Endodermal cell (in vitro differentiated cells): ENCODE measurements around the gene CABP4. TPM values are rescaled to one million over a fixed set of nuclear protein-coding genes. Genes with fewer than 3 reads are reported as not detected.

Source experiments
- DNase-seq: peaks from one replicate; pipeline ENCODE4 v3.0.0-alpha.2; 2017
- H3K27ac ChIP-seq: 2 replicates; pipeline ENCODE4 v1.5.1; 2013; ENCODE audit warnings: mild to moderate bottlenecking, low read depth, low read length, moderate library complexity
- H3K27me3 ChIP-seq: 2 replicates; pipeline ENCODE4 v1.6.1; 2013; ENCODE audit warnings: mild to moderate bottlenecking, low read length, moderate library complexity; ENCODE audit not compliant: insufficient read depth, control insufficient read depth, poor library complexity, severe bottlenecking
- H3K36me3 ChIP-seq: 2 replicates; pipeline ENCODE4 v1.7.0; 2013; ENCODE audit warnings: mild to moderate bottlenecking, low read length, moderate library complexity; ENCODE audit not compliant: control insufficient read depth, insufficient read depth
- H3K4me1 ChIP-seq: one replicate; pipeline ENCODE4 v1.7.0; 2013; ENCODE audit warnings: low read length; ENCODE audit not compliant: control insufficient read depth, insufficient read depth
- H3K4me3 ChIP-seq: 2 replicates; pipeline ENCODE4 v1.5.1; 2013; ENCODE audit warnings: mild to moderate bottlenecking, low read length, moderate library complexity
- H3K9ac ChIP-seq: 2 replicates; pipeline ENCODE4 v1.6.1; 2013; ENCODE audit warnings: mild to moderate bottlenecking, low read length, moderate library complexity; ENCODE audit not compliant: poor library complexity, severe bottlenecking; ENCODE audit errors: extremely low read depth
- H3K9me3 ChIP-seq: 2 replicates; pipeline ENCODE4 v1.6.1; 2013; ENCODE audit warnings: mild to moderate bottlenecking, low read length, moderate library complexity; ENCODE audit not compliant: control insufficient read depth
- H3K27ac Mint-ChIP-seq: 2 replicates; pipeline ENCODE4 v1.8.0; 2020; ENCODE audit warnings: mixed read lengths
- H3K27me3 Mint-ChIP-seq: 2 replicates; pipeline ENCODE4 v1.8.0; 2021; ENCODE audit warnings: mild to moderate bottlenecking, mixed read lengths; ENCODE audit not compliant: insufficient read depth
- H3K36me3 Mint-ChIP-seq: 2 replicates; pipeline ENCODE4 v1.8.0; 2020; ENCODE audit warnings: low read depth, mixed read lengths
- H3K4me1 Mint-ChIP-seq: 2 replicates; pipeline ENCODE4 v1.8.0; 2020; ENCODE audit warnings: mixed read lengths
- H3K4me3 Mint-ChIP-seq: 2 replicates; pipeline ENCODE4 v1.8.0; 2020; ENCODE audit warnings: mild to moderate bottlenecking, moderate library complexity, mixed read lengths
- H3K9me3 Mint-ChIP-seq: 2 replicates; pipeline ENCODE4 v1.8.0; 2020; ENCODE audit warnings: mild to moderate bottlenecking, mixed read lengths
- CTCF ChIP-seq: fragments of 200-600 bp; sonication (generic); conservative IDR thresholded peaks from 2 replicates; pipeline ENCODE4 v1.5.0; 2021; ENCODE audit warnings: antibody characterized with exemption, mild to moderate bottlenecking
- WGBS, 2 experiments: methylation state at CpG; one replicate each; pipeline versions ENCODE4 v1.1.5 to v1.1.7; 2013; ENCODE audit warnings: missing lambda C conversion rate in 2 of 2, mixed read lengths in 1 of 2; ENCODE audit not compliant: insufficient coverage in 1 of 2, insufficient read length in 1 of 2; 5-methylcytosine and 5-hydroxymethylcytosine counted together
- total RNA-seq, 2 donors: library from RNA; stranded (reverse); fragmentation: NEBNext Ultra II Directional in 1 of 2; extraction: Animal tissue kit (Norgen Biotek cat#: 25700) in 1 of 2; gene quantifications; 2 replicates in 1 of 2; 3 replicates in 1 of 2; pipeline ENCODE4 v1.2.1, GENCODE V29; 2021

The CABP4 gene
- total RNA-seq, 2 donors from 2014 or later, result not detected

GRCh38 chr11:67496113-67496512 is 41.0 kb downstream of the CABP4 start:
- Histone ChIP-seq H3K4me3 (no peak overlapping the region), H3K27ac (no peak overlapping the region), H3K27me3 (no peaks in the 10 kb centered on the region), H3K36me3 (peaks cover 17% of the 10 kb centered on the region), H3K4me1 (no peaks in the 10 kb centered on the region), H3K9ac (no peak overlapping the region), H3K9me3 (no peaks in the 10 kb centered on the region)
- Mint-ChIP-seq H3K27me3 (no peaks in the 10 kb centered on the region), H3K4me3 (no peak overlapping the region), H3K36me3 (peaks cover 30% of the 10 kb centered on the region), H3K27ac (no peak overlapping the region), H3K4me1 (no peaks in the 10 kb centered on the region), H3K9me3 (no peaks in the 10 kb centered on the region)
- DNase-seq, result no peak
- 95 to 96% methylated on average over 6 to 12 of the region's 12 CpGs for whole genome bisulfite sequencing, 2 experiments
- TF ChIP-seq CTCF, result no peak

DNA sequence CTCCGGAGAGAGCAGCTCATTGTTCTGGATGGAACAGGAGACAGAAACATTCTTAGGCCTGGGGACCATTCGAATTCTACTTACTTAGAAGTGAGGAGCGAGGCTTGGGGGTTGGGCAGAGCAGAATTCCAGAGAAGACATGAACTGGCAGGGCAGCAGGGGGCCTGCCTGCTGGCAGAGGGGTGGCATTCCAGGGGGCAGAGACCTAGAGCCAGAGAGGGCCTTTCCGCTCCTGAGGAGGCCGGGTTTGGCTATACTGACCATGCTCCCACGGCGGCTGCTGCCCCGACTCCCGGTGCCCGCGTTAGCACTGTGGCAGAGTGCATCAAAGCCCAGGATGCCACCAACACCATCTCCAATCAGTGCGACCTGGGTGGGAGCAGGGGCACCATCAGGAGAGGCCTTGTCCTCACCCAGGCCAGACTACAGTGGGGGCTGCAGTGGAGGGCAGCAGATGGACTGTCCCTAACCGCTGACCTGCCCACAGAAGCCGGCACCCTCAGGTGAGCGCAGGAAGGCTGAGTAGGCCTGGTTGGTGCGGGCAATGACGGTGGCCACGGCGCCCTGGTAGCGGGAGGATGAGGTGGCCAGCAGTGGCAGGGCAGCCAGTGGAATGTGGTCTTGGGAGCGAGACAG is 42.6 kb downstream of the CABP4 start:
- Histone ChIP-seq H3K27ac (no peak overlapping the region), H3K9ac (no peak overlapping the region), H3K4me1 (no peaks in the 10 kb centered on the region), H3K4me3 (no peak overlapping the region), H3K36me3 (peaks cover 23% of the 10 kb centered on the region), H3K27me3 (no peaks in the 10 kb centered on the region), H3K9me3 (no peaks in the 10 kb centered on the region)
- no peaks in the 10 kb centered on the region for H3K4me1 Mint-ChIP-seq
- DNase-seq, result no peak
- no peaks in the 10 kb centered on the region for H3K27me3 Mint-ChIP-seq
- H3K27ac Mint-ChIP-seq, result no peak overlapping the region
- 94 to 96% methylated on average over 3 to 21 of the region's 21 CpGs for WGBS, 2 experiments
- no peak for TF ChIP-seq CTCF
- H3K4me3 Mint-ChIP-seq, result no peak overlapping the region
- H3K36me3 Mint-ChIP-seq, result peaks cover 32% of the 10 kb centered on the region
- H3K9me3 Mint-ChIP-seq, result no peaks in the 10 kb centered on the region

- DNase-seq, result no peak
- H3K4me3 ChIP-seq, result no peak overlapping the region
- H3K27me3 ChIP-seq, result no peaks in the 10 kb centered on the region
- Mint-ChIP-seq H3K27ac (no peak overlapping the region), H3K4me3 (no peak overlapping the region), H3K9me3 (no peaks in the 10 kb centered on the region), H3K36me3 (peaks cover 28% of the 10 kb centered on the region), H3K4me1 (peaks cover under 1% of the 10 kb centered on the region), H3K27me3 (peaks cover 2% of the 10 kb centered on the region)
- H3K9me3 ChIP-seq, result no peaks in the 10 kb centered on the region
- H3K27ac ChIP-seq, result no peak overlapping the region
- TF ChIP-seq CTCF, result no peak
- WGBS, 2 experiments, result 89 to 90% methylated on average over 14 to 21 of the region's 21 CpGs
- H3K9ac ChIP-seq, result no peak overlapping the region
- peaks cover 27% of the 10 kb centered on the region for H3K36me3 ChIP-seq
- no peaks in the 10 kb centered on the region for H3K4me1 ChIP-seq
These were observed 43.4 kb downstream of the CABP4 start for GRCh38 chr11:67498544-67498972.
